GM13976 (cell line): ENCODE results near the gene AUTS2.

ENCODE experiments used
- DNase-seq: peaks from one replicate; pipeline ENCODE4 v3.0.0; 2012; ENCODE audit warnings: low spot score
- CTCF ChIP-seq: IDR thresholded peaks from 2 replicates; pipeline ENCODE4 v1.5.1; 2012; ENCODE audit warnings: borderline replicate concordance, mild to moderate bottlenecking; ENCODE audit not compliant: insufficient read depth; ENCODE audit errors: extremely low read depth, missing control alignments, control extremely low read depth
- in situ Hi-C: fragments of 300-500 bp; cut with MboI; formaldehyde crosslinking; loops from one replicate; pipeline ENCODE4 v1.12.0; 2022; ENCODE audit warnings: low sequenced_read_pairs, mixed read lengths, inconsistent platforms; ENCODE audit not compliant: unreplicated experiment

Gene AUTS2

GRCh38 chr7:70766694-70767093, 1168.4 kb downstream of the AUTS2 start:
- no peak for DNase-seq
- TF ChIP-seq CTCF = no peak
- in situ Hi-C loops = no loop called here

- in situ Hi-C loops = no loop called here
- DNase-seq = no peak
- TF ChIP-seq CTCF = no peak
Observed at GRCh38 chr7:70770154-70770553, 1171.9 kb downstream of the AUTS2 start.

- TF ChIP-seq CTCF = no peak
- no peak for DNase-seq
- in situ Hi-C loops = no loop called here
Observed at GRCh38 chr7:70771451-70771850, 1173.2 kb downstream of the AUTS2 start.

- in situ Hi-C loops = no loop called here
- DNase-seq = no peak
- TF ChIP-seq CTCF = no peak
Observed at GRCh38 chr7:70772891-70773290, 1174.6 kb downstream of the AUTS2 start.

GRCh38 chr7:70773406-70773805, 1175.1 kb downstream of the AUTS2 start:
- in situ Hi-C loops = no loop called here
- DNase-seq = no peak
- TF ChIP-seq CTCF = no peak

- no peak for DNase-seq
- TF ChIP-seq CTCF = no peak
- in situ Hi-C loops = no loop called here
Observed at GRCh38 chr7:70774950-70775527, 1176.8 kb downstream of the AUTS2 start.
